Measurements from ENCODE around the gene JMJD6.

DNA sequence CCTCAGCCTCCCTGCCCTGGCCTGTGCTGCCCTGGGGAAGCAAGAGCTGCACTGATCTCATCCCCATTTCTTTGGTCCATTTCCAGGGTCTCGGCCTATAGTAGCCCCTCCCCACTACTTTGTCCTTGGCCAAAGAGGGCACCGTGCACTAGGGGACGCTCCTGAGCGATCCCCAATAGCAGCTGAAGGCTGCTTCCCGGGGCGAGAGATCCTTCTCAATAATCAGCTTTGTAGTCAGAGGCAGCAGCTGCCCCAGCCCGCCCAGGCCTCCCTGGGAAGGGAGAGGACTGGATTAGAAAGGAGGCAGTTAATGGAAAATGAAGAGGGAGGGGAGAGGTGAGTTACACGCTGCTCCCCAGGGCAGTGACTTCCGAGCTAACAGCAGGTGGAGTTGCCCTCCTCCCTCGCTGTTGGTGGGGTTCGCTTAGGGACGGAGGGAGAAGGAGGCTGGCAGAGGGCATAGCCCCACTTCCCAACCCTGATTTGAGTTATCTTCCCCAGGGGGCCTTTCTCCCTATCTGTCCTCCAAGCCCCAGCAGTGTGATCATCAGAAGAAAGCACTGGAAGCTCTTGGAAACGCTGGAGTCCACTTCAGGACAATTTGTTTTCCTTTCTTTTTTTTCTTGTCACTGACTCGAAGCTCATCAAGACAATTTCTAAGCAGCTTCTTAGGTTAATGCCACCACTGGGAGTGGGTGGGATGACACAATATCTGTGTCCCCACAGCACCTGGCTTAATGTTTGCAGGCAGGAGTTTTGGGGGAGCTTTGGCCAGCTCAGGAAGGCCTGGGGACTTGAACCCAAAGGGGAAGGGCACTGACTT lies 18.2 kb downstream of the JMJD6 start:
- no peak for TF ChIP-seq EZH2phosphoT487 (IDR thresholded peaks at IDR 0.05; ENCODE audit: borderline replicate concordance)
- TF ChIP-seq, protein P1, sequence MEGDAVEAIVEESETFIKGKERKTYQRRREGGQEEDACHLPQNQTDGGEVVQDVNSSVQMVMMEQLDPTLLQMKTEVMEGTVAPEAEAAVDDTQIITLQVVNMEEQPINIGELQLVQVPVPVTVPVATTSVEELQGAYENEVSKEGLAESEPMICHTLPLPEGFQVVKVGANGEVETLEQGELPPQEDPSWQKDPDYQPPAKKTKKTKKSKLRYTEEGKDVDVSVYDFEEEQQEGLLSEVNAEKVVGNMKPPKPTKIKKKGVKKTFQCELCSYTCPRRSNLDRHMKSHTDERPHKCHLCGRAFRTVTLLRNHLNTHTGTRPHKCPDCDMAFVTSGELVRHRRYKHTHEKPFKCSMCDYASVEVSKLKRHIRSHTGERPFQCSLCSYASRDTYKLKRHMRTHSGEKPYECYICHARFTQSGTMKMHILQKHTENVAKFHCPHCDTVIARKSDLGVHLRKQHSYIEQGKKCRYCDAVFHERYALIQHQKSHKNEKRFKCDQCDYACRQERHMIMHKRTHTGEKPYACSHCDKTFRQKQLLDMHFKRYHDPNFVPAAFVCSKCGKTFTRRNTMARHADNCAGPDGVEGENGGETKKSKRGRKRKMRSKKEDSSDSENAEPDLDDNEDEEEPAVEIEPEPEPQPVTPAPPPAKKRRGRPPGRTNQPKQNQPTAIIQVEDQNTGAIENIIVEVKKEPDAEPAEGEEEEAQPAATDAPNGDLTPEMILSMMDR (conservative IDR thresholded peaks at IDR 0.05; ENCODE audit: low read length) = peak; percentile 46

All from Loucy (cell line).